ENCODE results near the gene CACNA2D2.

Gene CACNA2D2

DNA sequence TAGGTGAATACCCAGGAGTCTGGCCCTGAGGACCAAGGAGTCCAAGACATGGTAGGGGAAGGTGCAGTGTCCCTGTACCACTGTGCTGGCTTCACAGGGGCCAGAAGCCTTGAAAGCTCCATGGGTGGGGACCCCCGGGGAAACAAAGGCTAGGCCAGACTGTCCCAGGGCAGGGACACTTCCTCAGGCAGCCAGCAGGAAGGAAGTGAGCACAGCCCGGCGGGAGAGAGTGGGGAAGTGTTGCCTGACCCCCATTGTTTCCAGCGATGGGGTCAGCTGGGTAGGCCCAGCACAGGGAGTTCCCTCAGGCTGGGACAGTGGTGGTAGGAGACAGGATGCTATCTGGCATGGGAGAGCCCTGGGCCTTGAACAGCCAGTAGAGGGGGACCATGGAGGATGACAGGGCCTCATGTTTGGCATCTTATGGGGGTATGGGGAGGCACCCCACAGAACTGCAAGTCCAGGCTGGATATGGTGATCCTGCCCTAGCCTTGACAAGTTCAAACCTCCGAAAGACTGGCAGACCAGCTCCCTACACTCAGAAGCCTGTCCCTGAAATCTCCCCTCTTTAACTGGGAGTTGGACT lies 179.7 kb downstream of the CACNA2D2 start:
- H3K4me3 ChIP-seq (ENCODE audit: low read depth, low read length), result no peak overlapping the region
- TF ChIP-seq, protein P1, sequence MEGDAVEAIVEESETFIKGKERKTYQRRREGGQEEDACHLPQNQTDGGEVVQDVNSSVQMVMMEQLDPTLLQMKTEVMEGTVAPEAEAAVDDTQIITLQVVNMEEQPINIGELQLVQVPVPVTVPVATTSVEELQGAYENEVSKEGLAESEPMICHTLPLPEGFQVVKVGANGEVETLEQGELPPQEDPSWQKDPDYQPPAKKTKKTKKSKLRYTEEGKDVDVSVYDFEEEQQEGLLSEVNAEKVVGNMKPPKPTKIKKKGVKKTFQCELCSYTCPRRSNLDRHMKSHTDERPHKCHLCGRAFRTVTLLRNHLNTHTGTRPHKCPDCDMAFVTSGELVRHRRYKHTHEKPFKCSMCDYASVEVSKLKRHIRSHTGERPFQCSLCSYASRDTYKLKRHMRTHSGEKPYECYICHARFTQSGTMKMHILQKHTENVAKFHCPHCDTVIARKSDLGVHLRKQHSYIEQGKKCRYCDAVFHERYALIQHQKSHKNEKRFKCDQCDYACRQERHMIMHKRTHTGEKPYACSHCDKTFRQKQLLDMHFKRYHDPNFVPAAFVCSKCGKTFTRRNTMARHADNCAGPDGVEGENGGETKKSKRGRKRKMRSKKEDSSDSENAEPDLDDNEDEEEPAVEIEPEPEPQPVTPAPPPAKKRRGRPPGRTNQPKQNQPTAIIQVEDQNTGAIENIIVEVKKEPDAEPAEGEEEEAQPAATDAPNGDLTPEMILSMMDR (IDR thresholded peaks at IDR 0.05; ENCODE audit: borderline replicate concordance, insufficient read depth, low read depth, low read length), result no peak

DNA sequence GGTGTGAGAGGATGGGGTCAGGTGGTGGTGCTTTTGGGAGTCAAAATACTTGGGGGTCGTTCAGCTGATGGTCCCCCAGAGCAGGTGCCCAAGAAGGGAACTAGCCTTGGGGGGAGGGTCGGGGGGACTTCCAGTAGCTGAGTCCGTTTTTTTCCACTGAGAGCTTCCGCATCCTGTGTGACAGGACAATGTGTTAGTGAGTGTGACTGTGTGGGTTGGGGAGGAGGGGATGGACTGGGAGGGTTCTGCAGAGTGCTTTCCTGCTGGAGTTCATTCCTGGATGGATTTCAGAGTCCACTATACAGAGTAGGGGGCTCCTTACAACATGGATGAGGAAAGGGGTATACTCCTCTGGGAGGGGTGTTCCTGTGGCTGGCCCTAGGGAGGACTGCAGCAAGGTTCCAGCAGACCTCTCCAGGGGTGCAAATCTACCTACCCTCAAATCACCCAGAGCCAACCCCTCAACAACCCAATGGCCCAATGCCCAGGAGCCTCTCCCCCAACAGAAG lies 180.3 kb downstream of the CACNA2D2 start:
- no peak overlapping the region for H3K4me3 ChIP-seq (ENCODE audit: low read depth, low read length)
- TF ChIP-seq, protein P1 (IDR thresholded peaks at IDR 0.05; ENCODE audit: borderline replicate concordance, insufficient read depth, low read depth, low read length), result no peak

DNA sequence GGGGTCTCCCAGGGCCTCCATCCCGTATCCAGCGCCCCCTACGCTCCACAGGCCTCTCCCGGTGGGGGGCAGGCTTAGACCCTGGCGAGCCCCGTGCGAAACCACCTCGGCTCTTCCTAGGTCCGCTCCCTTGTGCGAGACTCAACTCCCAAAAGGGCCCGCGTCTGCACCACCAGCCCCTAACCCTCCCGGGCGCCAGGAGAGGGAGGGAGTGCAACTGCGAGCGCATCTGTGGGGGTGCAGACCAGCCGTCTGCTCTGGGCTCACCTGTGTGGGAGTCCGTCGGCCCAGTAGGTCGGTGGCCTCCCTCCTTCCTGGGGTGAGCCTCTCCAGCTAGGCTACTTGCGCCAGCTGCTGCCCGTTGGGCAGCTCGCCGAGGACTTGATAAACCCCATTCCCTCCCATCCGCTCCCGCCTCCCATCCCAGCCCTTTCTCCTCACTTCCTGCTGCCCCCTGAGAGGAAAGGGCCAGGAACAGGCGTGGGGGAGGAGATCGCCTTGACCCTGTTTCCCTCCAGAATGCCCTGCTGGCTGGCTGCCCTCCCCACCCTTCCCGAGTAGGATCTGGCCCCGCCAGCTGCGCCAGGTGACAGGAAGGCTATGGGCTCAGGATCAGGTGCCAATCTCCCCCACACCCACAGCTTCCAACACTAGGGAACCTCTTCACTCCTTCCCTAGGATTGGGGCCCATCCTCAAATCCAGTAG lies 180.9 kb downstream of the CACNA2D2 start, which contains the start of gene HYAL2:
HYAL2 (minus strand) TSS at position 360 of the 706 bp plus-strand sequence. CDS start 2,256 bp downstream, outside the sequence.
- TF ChIP-seq, protein P1 (IDR thresholded peaks at IDR 0.05; ENCODE audit: borderline replicate concordance, insufficient read depth, low read depth, low read length), result no peak
- peak within 1 kb of the TSS; percentile 87 for H3K4me3 ChIP-seq (ENCODE audit: low read depth, low read length)

DNA sequence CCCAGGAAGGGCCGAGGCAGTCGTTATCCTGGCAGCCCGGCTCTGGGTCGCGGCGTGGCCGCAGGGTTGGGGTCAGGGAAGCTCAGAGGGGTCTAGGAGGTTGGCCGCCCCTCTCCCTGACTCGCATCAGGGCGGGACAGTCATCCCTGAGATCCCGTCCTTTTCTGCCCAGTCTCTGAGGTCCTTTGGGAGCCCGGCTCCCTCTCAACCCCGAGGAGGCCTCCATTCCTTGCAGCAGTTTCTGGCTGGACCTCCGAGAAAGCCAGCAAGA lies 181.4 kb downstream of the CACNA2D2 start:
- TF ChIP-seq, protein P1 (IDR thresholded peaks at IDR 0.05; ENCODE audit: borderline replicate concordance, insufficient read depth, low read depth, low read length), result no peak
- H3K4me3 ChIP-seq (ENCODE audit: low read depth, low read length), result peak overlapping the region; percentile 87

DNA sequence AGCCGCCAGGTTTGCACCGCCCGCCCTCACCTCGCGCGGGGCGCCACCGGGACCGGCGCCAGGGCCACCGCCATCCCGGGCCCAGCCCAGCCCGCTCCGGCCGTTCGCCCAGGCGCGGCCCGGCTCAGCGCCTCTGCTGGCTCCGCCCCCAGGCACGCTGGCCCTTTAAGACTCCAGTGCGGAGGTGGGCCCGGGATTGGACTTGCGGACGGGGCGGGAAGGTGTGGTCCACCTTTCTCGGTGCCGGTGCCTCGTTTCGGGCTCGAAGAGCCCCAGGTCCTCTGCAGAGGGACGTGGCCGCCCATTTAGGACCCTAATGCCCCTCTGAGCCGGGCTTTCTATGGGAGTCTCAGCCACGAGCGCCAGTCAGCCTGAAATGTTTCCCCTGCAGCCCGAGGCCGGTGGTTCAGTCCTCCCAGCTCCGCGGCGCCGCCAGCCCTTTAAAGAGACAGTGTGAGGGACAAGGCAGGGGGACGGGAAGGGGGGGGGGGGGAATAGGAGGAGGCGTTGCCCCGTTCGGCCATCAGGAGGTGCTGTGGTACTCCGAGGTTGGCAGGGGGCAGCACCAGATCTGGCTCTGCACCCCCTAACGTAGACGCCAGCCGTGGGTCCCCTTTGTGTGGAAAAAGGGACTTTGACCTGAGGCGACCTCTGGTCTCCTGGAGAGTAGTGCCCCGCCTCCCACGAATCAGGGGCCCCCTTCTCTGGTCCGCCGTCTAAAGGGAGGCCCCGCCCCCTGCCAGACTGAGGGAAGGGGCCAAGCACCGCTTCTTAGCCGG lies 181.9 kb downstream of the CACNA2D2 start:
- TF ChIP-seq, protein P1 (IDR thresholded peaks at IDR 0.05; ENCODE audit: borderline replicate concordance, insufficient read depth, low read depth, low read length), result peak; percentile 63
- peak overlapping the region; percentile 87 for H3K4me3 ChIP-seq (ENCODE audit: low read depth, low read length)

DNA sequence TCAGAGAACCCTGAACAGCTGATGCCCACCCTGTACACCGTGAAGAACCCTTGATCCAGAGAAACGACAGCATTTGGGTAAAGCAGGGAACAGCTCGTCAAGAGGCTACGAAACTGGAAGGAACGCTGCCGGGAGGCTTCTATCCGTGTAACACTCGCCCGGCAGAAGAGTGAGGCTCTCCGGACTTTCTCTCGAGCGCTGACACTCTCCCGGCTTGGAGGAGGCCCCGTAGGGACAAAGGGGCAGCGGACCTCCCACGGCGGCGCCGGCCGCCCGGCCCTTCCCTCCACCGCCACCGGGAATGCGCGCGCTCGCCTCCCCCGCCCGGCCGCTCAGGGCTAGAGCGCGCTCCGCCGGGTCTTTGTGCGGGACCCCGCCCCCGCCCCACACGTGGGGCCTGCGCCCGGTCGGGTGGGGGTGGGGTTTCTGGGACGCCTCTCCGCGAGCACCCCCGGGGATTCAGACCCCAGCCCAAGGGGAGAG lies 182.5 kb downstream of the CACNA2D2 start:
- TF ChIP-seq, protein P1 (IDR thresholded peaks at IDR 0.05; ENCODE audit: borderline replicate concordance, insufficient read depth, low read depth, low read length), result no peak
- H3K4me3 ChIP-seq (ENCODE audit: low read depth, low read length), result peak overlapping the region; percentile 87

All from GM12875 (cell line).